T-helper 2 cell (primary cell): ENCODE data around the gene QRFPR.
A peak's percentile ranks its signal among the peaks of the same experiment; 100 is the strongest.
"Not testable (repeated sequence)": the region's sequence is repeated elsewhere in the genome, so short reads cannot be mapped to it uniquely, and the experiment has no call there.

Source experiments
- DNase-seq, 5 experiments: peaks; one replicate each; pipeline versions ENCODE4 v3.0.0 to v3.0.0-alpha.2; 2012 to 2022

QRFPR gene

GRCh38 chr4:121339307-121339706 lies 41.5 kb downstream of the QRFPR start:
- no peak for DNase-seq

GRCh38 chr4:121338518-121338917 lies 42.3 kb downstream of the QRFPR start:
- no peak for DNase-seq

GRCh38 chr4:121336706-121337105 lies 44.1 kb downstream of the QRFPR start:
- DNase-seq, result no peak

- DNase-seq, result no peak
Measured at GRCh38 chr4:121330180-121330665, 50.6 kb downstream of the QRFPR start.

GRCh38 chr4:121326597-121326996 lies 54.2 kb downstream of the QRFPR start:
- DNase-seq, result no peak

DNA sequence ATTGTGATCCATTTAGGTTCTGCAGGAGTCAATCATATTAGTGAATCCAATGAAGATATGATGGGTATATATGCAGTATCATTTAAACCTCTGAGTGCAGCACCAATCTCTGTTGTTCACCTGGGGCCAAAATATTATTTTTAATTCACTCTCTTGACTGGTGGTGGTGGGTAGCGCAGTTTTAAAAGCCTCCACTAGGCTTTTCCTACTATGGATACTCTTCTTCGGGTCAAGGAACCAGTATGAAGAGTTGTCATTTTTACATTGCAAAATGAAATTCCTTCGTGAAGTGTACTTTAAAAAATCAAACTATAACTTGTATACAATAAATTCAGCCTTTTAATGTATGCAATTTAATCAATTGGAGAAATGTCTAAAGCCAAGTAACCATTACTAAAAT lies 56.5 kb downstream of the QRFPR start:
- no peak for DNase-seq

- DNase-seq, result no peak
Measured at GRCh38 chr4:121321466-121321865, 59.4 kb downstream of the QRFPR start.

- no peak for DNase-seq
Measured at GRCh38 chr4:121316091-121316490, 64.7 kb downstream of the QRFPR start.

GRCh38 chr4:121313430-121313829 lies 67.4 kb downstream of the QRFPR start:
- DNase-seq, result not testable (repeated sequence)

DNA sequence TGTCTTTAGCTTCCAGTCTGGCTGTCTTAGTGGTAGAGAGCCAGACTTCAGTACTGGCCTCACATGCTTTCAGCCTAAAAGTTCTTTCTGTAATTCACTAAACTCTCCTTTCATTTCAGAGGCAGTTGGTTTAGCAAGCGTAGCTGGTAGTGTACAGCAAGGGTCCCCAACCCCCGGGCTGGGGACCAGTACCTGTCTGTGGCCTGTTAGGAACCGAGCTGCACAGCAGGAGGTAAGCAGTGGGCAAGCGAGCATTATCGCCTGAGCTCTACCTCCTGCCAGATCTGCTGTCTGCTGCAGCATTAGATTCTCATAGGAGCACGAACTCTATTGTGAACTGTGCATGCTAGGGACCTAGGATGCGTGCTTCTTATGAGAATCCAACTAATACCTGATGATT lies 72.0 kb downstream of the QRFPR start:
- no peak for DNase-seq

GRCh38 chr4:121308328-121308663 lies 72.5 kb downstream of the QRFPR start:
- peak in 1 of 5 experiments; percentile 70 for DNase-seq

GRCh38 chr4:121307445-121308327 lies 73.1 kb downstream of the QRFPR start:
- peak in 2 of 5 experiments; percentile 29 to 75 for DNase-seq

DNA sequence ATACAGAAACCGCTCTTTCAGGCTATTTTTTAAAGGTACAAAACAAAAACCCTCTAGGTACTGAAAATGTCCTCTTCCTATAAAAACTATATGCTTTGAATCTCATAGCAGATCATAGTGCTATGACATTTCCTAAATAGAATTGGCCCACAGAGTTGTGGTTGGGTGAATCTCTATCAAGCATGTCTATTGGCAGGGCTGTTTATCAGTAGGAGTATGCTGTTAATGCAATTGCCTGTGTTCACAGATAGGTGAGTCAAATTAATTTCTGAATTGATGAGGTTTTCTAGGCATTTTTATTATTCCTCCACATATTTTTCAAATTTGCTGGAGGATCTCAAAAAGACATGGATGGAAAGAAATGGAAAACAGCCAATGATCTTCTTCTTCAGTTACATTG lies 73.9 kb downstream of the QRFPR start:
- peak in 1 of 5 experiments; percentile 31 for DNase-seq

DNA sequence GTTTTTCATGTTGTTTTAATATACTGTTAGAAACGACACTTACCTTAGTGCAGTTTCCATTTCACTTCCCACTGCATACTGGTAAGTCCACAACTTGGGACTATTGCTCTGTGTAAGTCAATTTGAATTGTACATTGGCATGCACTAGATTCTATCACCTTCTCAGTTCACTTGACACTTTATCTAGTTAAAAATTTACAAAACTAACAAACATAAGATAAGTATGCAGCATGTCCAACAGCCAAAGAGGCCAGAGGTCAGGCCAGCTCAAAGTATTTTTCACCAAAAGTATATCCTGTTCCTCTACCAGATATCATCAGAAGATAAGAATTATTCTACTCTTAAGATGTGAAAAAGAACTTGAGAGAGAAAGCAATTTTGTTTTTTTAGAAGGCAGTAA lies 75.9 kb downstream of the QRFPR start:
- no peak for DNase-seq

DNA sequence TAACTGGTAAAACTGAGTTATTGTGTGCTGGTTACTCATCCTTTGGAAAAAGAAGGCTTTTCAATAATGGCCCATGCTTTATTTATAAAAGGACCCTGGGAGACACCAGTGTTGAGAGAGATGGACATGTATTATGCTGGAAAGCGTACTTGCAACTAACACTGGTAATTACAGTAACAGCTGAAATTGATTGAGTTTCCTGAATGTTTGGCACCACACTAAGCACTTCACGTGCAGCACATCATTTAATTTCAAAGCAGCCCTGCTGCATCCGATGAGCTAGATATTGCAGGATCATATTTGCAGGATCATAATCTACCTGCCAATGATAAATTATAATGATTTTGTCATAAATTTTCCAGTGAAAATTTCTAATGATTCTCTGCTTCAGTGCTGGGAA lies 81.5 kb downstream of the QRFPR start:
- DNase-seq, result no peak

GRCh38 chr4:121283319-121283718 lies 97.5 kb downstream of the QRFPR start:
- no peak for DNase-seq

DNA sequence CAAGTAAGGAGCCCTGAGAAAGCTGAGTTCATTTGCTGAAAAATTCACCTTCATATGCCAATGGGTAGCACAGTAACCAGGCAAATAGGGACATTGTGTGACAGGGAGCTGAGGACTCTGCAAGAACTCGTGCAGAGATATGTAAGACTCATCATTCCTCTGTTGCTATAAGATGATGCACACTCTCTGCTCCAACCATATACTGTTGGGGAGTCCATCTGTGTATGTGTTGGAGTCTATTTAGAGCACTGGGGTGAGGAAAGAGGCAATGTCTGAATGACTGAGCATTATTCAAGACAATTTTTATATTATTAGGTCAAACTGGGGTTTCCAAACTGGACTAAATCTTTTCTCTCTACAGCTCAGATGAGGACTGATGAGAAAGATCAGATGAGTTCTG lies 100.4 kb downstream of the QRFPR start:
- DNase-seq, result no peak

DNA sequence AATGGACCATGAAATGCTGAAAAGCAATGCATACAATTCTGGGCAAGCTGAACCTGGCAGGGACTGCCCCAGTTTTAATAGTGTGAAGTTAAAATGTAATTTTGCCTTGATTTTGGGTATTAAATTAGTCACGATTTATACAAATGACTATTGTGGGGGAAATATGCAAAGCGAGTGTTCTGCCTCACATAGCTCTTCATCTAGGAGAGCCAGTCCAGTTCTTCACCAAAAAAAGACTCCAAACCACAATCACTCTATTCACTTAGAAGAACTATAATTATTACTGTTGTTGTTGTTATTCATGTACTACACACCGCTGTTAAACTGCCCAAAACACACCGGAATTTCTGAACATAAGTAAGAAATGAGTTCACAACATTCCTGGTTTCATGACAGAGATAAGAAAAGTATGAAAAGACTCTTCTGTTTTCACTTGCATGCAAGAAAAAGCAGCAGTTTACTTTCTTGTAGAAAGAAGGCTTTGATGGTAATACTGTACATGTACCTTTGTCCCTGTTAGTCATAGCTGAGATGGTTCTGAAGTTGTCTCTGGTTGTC lies 101.9 kb downstream of the QRFPR start:
- peak in 1 of 5 experiments; percentile 60 for DNase-seq
